ENCODE measurements around the gene SNX8. TPM values are rescaled to one million over a fixed set of nuclear protein-coding genes. Genes with fewer than 3 reads are reported as not detected.

The SNX8 gene
- total RNA-seq, 3 donors from 2014 or later, result 8.8 to 32.3 (median 20.3) TPM

DNA sequence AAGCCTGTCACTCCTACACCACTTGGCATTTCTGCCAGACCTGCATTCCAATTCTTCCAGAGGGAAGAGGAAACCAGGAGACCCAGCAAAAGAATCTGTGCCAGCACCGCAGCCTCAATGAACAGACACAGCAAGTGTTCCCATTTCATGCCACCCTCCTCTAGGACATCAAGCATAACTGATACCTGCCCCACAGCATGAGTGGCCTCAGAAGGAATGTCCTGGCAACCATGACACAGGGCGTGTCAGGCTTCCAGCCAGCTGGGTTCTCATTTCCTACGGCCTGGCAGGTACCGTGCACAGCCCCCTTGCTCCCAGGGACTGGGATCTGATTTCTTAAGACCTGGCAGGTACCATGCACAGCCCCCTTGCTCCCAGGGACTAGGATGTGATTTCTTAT lies 89.3 kb downstream of the SNX8 start:
- intact Hi-C loops (cut with DNase I; ENCODE audit: low total_unique reads), result no loop called here
- no peak overlapping the region for H3K4me3 ChIP-seq
- no peaks in the 10 kb centered on the region for H3K4me1 ChIP-seq
- no peaks in the 10 kb centered on the region for H3K36me3 ChIP-seq
- no peak for TF ChIP-seq POLR2AphosphoS5 (IDR thresholded peaks at IDR 0.05)
- no peak for TF ChIP-seq POLR2A (IDR thresholded peaks at IDR 0.05)
- TF ChIP-seq, protein P1, sequence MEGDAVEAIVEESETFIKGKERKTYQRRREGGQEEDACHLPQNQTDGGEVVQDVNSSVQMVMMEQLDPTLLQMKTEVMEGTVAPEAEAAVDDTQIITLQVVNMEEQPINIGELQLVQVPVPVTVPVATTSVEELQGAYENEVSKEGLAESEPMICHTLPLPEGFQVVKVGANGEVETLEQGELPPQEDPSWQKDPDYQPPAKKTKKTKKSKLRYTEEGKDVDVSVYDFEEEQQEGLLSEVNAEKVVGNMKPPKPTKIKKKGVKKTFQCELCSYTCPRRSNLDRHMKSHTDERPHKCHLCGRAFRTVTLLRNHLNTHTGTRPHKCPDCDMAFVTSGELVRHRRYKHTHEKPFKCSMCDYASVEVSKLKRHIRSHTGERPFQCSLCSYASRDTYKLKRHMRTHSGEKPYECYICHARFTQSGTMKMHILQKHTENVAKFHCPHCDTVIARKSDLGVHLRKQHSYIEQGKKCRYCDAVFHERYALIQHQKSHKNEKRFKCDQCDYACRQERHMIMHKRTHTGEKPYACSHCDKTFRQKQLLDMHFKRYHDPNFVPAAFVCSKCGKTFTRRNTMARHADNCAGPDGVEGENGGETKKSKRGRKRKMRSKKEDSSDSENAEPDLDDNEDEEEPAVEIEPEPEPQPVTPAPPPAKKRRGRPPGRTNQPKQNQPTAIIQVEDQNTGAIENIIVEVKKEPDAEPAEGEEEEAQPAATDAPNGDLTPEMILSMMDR (IDR thresholded peaks at IDR 0.05), result no peak
- DNase-seq (ENCODE audit: low spot score in 2 of 2), result peak in 1 of 2 donors; percentile 38
- H3K9me3 ChIP-seq, result no peaks in the 10 kb centered on the region
- H3K27me3 ChIP-seq, result no peaks in the 10 kb centered on the region
- H3K27ac ChIP-seq, result peak overlapping the region; percentile 52 to 58

DNA sequence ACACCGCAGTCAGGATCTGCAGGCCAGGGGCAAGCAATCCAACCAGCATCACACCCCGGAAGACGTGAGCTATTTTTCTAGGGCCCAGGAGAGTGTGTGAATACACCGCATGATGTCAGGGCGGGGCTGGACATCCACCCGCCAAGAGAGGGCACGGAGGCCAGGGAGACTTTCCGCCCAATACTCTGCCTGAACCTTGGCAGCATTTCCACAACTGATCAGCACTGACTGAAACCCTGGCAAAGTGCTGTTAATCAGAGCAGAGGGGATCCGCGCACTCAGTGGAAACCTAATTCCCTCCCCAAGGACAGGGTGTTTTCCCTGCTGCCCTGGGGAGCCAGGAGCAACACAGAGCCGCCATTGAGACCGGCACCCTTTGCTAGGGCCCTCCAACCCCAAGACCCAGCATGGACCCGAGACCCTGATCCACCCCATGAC lies 89.7 kb downstream of the SNX8 start:
- Histone ChIP-seq H3K4me3 (no peak overlapping the region), H3K36me3 (no peaks in the 10 kb centered on the region), H3K9me3 (no peaks in the 10 kb centered on the region), H3K27me3 (no peaks in the 10 kb centered on the region), H3K4me1 (no peaks in the 10 kb centered on the region), H3K27ac (peak overlapping the region; percentile 52 to 58)
- intact Hi-C loops (cut with DNase I; ENCODE audit: low total_unique reads), result no loop called here
- TF ChIP-seq, protein P1 (IDR thresholded peaks at IDR 0.05), result no peak
- TF ChIP-seq POLR2A (IDR thresholded peaks at IDR 0.05) (no peak), POLR2AphosphoS5 (IDR thresholded peaks at IDR 0.05) (no peak)
- no peak for DNase-seq (ENCODE audit: low spot score in 2 of 2)

DNA sequence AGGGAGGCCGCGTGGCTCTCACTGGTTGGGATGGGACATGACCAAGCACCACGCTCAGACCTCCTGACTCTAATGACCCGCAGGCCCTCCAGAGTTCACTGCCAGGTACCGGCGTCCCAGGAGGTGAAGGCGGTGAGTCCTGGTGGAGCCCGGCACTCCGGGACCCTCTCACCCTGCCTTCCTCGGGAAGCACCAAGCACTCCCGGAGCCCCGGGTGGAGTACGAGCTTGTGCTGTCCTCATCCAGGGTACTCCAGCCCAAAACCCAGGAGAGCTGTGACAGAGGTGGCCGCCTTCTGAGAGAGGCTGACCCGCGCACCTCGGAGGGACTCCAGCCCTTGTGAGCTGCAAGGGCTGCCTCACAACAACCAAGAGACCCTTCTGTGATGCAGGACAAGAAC lies 90.9 kb downstream of the SNX8 start:
- no peak for DNase-seq (ENCODE audit: low spot score in 2 of 2)
- Histone ChIP-seq H3K36me3 (no peaks in the 10 kb centered on the region), H3K4me3 (no peak overlapping the region), H3K9me3 (no peaks in the 10 kb centered on the region), H3K27ac (no peak overlapping the region), H3K27me3 (no peaks in the 10 kb centered on the region), H3K4me1 (no peaks in the 10 kb centered on the region)
- TF ChIP-seq, protein P1 (IDR thresholded peaks at IDR 0.05), result no peak
- TF ChIP-seq POLR2AphosphoS5 (IDR thresholded peaks at IDR 0.05) (no peak), POLR2A (IDR thresholded peaks at IDR 0.05) (no peak)
- intact Hi-C loops (cut with DNase I; ENCODE audit: low total_unique reads), result no loop called here

DNA sequence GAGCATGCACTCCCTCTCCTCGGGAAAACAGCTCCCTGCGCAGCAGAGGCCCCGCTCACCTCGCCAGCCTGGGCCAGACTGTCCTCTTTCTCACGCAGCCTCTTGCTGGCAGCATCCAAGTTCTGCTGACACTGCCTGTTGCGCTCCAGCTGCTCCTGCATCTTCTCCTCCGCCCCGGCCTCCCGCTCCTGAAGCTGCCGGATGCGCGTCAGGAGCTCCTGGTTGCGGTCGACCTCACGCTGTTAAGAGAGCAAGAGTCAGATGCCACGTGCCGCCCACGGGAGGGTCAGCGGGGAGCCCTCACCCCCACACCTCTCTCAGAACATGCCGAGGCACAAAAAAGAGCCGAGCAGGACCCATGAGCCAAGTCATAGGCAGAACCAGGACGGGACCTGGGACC lies 91.7 kb downstream of the SNX8 start:
- no peaks in the 10 kb centered on the region for H3K9me3 ChIP-seq
- H3K4me1 ChIP-seq, result no peaks in the 10 kb centered on the region
- TF ChIP-seq POLR2AphosphoS5 (IDR thresholded peaks at IDR 0.05) (no peak), POLR2A (IDR thresholded peaks at IDR 0.05) (no peak)
- TF ChIP-seq, protein P1 (IDR thresholded peaks at IDR 0.05), result no peak
- no peak overlapping the region for H3K27ac ChIP-seq
- DNase-seq (ENCODE audit: low spot score in 2 of 2), result no peak
- no peaks in the 10 kb centered on the region for H3K36me3 ChIP-seq
- intact Hi-C loops (cut with DNase I; ENCODE audit: low total_unique reads), result no loop called here
- no peak overlapping the region for H3K4me3 ChIP-seq
- no peaks in the 10 kb centered on the region for H3K27me3 ChIP-seq

DNA sequence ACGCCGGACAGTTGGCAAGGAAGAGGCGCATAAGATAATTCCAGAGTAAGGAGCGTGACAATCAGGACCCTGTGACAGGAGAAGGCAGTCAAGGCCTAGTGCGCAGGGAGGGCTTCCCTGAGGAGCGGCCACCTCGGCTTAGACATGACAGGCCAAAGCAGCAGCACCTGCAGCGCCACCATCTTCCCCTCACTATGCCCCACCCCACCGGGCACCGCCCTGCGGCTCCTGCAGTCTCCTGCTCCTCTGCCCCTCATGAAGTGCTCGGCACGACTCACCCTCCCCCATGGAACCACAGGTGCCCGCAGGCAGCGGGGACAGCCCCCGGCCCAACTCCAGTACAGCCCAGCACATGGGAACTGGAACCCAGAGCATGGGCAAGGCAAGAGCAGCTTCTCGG lies 93.3 kb downstream of the SNX8 start:
- Histone ChIP-seq H3K4me3 (no peak overlapping the region), H3K36me3 (no peaks in the 10 kb centered on the region), H3K27ac (no peak overlapping the region), H3K4me1 (no peaks in the 10 kb centered on the region), H3K27me3 (no peaks in the 10 kb centered on the region), H3K9me3 (no peaks in the 10 kb centered on the region)
- TF ChIP-seq POLR2AphosphoS5 (IDR thresholded peaks at IDR 0.05) (no peak), POLR2A (IDR thresholded peaks at IDR 0.05) (no peak)
- TF ChIP-seq, protein P1 (IDR thresholded peaks at IDR 0.05), result no peak
- DNase-seq (ENCODE audit: low spot score in 2 of 2), result no peak
- intact Hi-C loops (cut with DNase I; ENCODE audit: low total_unique reads), result no loop called here
